Rectal smooth muscle tissue (tissue), 1 donor: ENCODE measurements around the gene TARBP1.

Source experiments
- H3K27ac ChIP-seq: one replicate; pipeline ENCODE4 v1.7.0; 2013; ENCODE audit warnings: low read depth, low read length, inconsistent platforms
- H3K27me3 ChIP-seq: one replicate; pipeline ENCODE4 v1.7.0; 2013; ENCODE audit warnings: low read length; ENCODE audit not compliant: control insufficient read depth, insufficient read depth
- H3K36me3 ChIP-seq: one replicate; pipeline ENCODE4 v1.7.0; 2013; ENCODE audit warnings: low read length; ENCODE audit not compliant: control insufficient read depth, insufficient read depth
- H3K4me1 ChIP-seq: one replicate; pipeline ENCODE4 v1.7.0; 2013; ENCODE audit warnings: low read length; ENCODE audit not compliant: control insufficient read depth, insufficient read depth
- H3K4me3 ChIP-seq: one replicate; pipeline ENCODE4 v1.7.0; 2013; ENCODE audit warnings: low read length
- H3K9ac ChIP-seq: one replicate; pipeline ENCODE4 v1.7.0; 2013; ENCODE audit warnings: low read length

TARBP1 gene

DNA sequence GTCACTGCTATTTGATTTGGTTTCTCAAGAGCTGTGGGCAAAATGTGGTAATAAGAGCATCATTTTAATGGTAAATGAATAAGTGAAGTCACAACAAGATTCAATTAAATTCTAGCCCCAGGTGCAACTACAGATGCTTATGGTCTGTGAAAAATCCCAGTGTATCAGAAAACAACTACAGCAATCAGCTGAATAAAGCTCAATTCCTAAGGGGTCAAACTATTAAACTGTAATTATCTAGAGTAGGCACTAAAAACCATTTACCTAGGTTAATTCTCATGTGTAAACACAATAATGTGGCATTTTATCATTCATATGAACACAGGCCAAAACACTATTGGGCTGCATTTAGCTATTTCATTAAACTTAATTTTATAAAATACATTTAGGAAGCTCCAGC, 9.6 kb downstream of the TARBP1 start:
- H3K4me1 ChIP-seq: no peaks in the 10 kb centered on the region
- no peak overlapping the region for H3K27ac ChIP-seq
- H3K27me3 ChIP-seq: no peaks in the 10 kb centered on the region
- peaks cover 2% of the 10 kb centered on the region for H3K36me3 ChIP-seq
- H3K4me3 ChIP-seq: no peak overlapping the region
- no peak overlapping the region for H3K9ac ChIP-seq

DNA sequence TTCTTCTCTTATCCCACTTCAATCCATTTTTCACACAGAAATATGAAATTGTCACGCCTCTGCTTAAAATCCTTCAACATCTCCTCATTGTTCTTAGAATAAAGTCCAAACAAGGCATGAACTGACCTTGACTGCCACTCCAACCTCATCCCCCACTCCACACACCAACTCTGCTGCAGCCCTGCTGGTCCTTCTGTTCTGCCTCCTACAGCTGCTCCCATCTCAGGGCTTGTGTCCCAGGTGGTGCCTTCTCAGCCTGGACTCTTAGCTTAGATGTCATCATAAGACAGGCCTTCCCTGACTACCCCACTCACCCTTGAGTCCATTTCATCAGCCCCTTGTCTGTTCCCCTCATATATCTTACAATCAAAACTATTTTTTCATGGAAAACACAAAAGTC, 10.4 kb downstream of the TARBP1 start:
- H3K27me3 ChIP-seq: no peaks in the 10 kb centered on the region
- H3K36me3 ChIP-seq: peaks cover 2% of the 10 kb centered on the region
- H3K9ac ChIP-seq: no peak overlapping the region
- no peak overlapping the region for H3K4me3 ChIP-seq
- no peak overlapping the region for H3K27ac ChIP-seq
- no peaks in the 10 kb centered on the region for H3K4me1 ChIP-seq

- Histone ChIP-seq H3K27me3 (no peaks in the 10 kb centered on the region), H3K4me3 (no peak overlapping the region), H3K4me1 (no peaks in the 10 kb centered on the region), H3K27ac (no peak overlapping the region), H3K36me3 (peaks cover 2% of the 10 kb centered on the region), H3K9ac (no peak overlapping the region)
Observed at GRCh38 chr1:234467821-234468220, 11.2 kb downstream of the TARBP1 start.

DNA sequence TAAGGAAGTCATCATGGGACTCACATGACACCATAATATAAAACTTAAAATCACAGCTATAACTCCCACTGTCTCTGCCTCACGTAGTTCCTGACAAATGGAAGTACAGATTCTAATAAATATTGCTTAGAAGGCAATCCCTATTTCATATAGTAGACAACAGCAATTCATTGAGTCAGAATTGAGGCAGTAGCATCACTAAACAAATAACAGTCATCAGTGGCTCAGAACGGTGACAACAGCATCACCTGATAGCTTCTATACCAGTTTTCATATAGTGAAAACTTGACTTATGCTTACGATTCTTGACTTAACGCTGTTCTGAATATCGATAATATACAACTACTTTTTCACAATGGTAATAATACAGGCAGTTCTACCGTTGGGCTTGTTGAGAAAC, 12.0 kb downstream of the TARBP1 start:
- H3K36me3 ChIP-seq: peaks cover 2% of the 10 kb centered on the region
- H3K4me1 ChIP-seq: no peaks in the 10 kb centered on the region

DNA sequence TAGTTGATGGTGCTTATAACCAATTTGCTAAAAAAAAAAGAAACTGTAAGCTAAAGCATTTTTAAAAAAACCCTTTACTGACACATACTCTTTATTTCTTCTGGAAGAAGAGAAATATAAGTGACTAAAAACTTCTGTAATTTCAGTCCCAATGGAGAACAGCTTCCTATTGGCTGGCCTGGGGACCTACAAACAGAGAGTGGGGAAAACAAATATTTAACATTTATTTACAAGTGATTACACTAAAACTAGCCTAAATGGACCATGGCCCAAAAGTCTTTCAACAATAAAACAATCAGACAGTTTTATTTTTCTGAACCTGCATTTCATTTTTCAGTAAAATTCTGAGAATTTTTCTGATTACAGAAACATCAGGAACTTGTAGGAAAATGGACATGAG, 15.2 kb downstream of the TARBP1 start:
- no peak overlapping the region for H3K4me3 ChIP-seq
- no peaks in the 10 kb centered on the region for H3K4me1 ChIP-seq
- H3K27ac ChIP-seq: no peak overlapping the region
- no peak overlapping the region for H3K9ac ChIP-seq
- peaks cover 2% of the 10 kb centered on the region for H3K36me3 ChIP-seq
- H3K27me3 ChIP-seq: no peaks in the 10 kb centered on the region

More for the DNA sequence above, 12.0 kb downstream of the TARBP1 start:
- Histone ChIP-seq H3K4me3 (no peak overlapping the region), H3K27me3 (no peaks in the 10 kb centered on the region), H3K27ac (no peak overlapping the region), H3K9ac (no peak overlapping the region)

DNA sequence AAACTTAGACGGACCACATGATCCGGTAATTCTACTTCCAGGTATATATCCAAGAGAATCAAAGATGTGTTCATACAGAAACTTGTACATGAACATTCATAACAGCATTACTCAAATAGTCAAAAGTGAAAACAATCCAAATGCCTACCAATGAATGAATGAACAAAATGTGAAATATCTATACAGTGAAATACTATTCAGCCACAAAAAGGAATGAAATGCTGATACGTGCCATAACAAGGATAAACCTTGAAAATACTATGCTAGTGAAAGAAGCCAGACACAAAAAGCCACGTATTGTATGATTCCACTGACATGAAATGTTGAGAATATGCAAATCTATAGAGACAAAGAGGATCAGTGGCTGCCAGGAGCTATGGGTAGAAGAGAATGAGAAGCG, 18.3 kb downstream of the TARBP1 start:
- no peak overlapping the region for H3K27ac ChIP-seq
- H3K36me3 ChIP-seq: peaks cover 5% of the 10 kb centered on the region
- H3K27me3 ChIP-seq: no peaks in the 10 kb centered on the region
- H3K9ac ChIP-seq: no peak overlapping the region
- H3K4me1 ChIP-seq: no peaks in the 10 kb centered on the region
- H3K4me3 ChIP-seq: no peak overlapping the region

DNA sequence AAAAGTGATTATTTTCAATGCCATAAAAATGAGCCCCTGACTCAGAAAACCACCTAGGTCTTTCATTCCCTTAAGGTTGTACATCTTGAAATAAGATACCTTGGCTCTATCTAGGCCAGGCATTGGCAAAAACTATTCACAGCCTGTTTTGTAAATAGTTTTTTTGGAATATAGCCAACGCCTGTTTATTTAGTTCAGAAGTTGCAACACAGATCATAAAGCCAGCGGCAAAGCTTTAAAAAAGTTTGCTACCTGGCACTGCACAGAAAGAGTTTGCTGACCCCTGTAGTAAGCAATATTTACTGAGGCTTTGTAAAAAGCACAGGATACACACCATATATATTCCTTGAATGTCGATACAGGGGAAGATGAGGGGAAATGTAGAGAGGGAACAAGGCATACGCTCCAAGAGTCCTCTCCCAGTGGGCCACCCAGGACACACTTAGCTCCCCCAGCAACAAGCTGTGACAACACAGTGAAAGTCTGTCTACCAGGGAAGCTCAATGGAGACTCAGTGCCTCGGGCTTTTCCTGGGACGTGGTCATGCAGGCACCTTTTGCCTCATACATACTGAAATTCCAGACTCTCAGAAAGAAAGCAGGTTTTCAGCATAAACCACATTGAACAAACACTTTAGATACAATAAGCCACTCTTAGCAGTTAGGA, 20.5 kb downstream of the TARBP1 start:
- Histone ChIP-seq H3K36me3 (peaks cover 3% of the 10 kb centered on the region), H3K27ac (no peak overlapping the region), H3K4me3 (no peak overlapping the region), H3K9ac (no peak overlapping the region), H3K27me3 (no peaks in the 10 kb centered on the region), H3K4me1 (no peaks in the 10 kb centered on the region)

GRCh38 chr1:234454926-234455325, 24.1 kb downstream of the TARBP1 start:
- H3K36me3 ChIP-seq: peaks cover 3% of the 10 kb centered on the region

DNA sequence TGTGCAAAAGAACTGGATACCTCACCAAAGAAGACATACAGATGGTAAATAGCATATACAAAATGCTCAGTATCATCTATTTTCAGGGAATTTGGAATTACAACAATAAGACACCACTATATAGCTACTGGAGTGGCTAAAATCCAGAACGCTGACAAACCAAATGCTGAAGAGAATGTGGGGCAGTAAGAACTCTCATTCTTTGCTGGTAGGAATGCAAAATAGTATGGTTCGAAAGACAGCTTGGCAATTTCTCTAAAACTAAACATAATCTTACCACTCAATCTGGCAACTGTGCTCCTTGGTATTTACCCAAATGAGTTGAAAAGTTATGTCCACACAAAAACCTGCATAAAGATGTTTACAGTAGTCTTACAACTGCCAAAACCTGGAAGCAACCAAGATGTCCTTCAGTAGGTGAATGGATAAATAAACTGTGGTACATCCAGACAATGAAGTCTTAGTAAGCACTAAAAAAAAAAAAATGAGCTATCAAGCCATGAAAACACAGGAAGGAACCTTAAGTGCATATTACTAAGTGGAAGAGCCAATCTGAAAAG, 26.5 kb downstream of the TARBP1 start:
- no peaks in the 10 kb centered on the region for H3K4me1 ChIP-seq
- H3K4me3 ChIP-seq: no peak overlapping the region
- H3K9ac ChIP-seq: no peak overlapping the region
- no peak overlapping the region for H3K27ac ChIP-seq
- peaks cover 5% of the 10 kb centered on the region for H3K36me3 ChIP-seq
- H3K27me3 ChIP-seq: no peaks in the 10 kb centered on the region

More at GRCh38 chr1:234454926-234455325, 24.1 kb downstream of the TARBP1 start:
- Histone ChIP-seq H3K27me3 (no peaks in the 10 kb centered on the region), H3K27ac (no peak overlapping the region), H3K4me1 (no peaks in the 10 kb centered on the region), H3K9ac (no peak overlapping the region), H3K4me3 (no peak overlapping the region)

GRCh38 chr1:234440348-234440747, 38.6 kb downstream of the TARBP1 start:
- H3K4me3 ChIP-seq: no peak overlapping the region
- H3K27ac ChIP-seq: no peak overlapping the region
- H3K27me3 ChIP-seq: no peaks in the 10 kb centered on the region
- H3K9ac ChIP-seq: no peak overlapping the region
- peaks cover 13% of the 10 kb centered on the region for H3K36me3 ChIP-seq
- H3K4me1 ChIP-seq: no peaks in the 10 kb centered on the region

DNA sequence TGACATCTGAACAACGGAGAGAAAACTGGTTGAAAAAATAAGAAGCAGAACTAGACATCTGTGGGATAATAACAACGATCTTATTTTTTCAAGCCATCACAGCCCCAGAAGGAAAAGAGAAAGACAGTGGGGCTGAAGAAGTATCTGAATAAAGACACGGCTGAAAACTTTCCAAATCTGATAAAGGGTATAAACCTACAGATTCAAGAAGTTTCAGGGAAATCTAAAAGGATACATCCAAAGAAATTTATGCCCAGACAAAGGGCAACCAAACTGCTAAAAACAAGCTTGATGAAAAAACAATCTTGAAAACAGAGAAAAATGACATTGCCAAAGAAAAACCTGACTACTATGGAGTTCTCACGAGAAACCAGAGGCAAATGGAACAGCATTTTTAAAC, 40.4 kb downstream of the TARBP1 start:
- Histone ChIP-seq H3K27me3 (no peaks in the 10 kb centered on the region), H3K27ac (no peak overlapping the region), H3K36me3 (peaks cover 9% of the 10 kb centered on the region), H3K4me1 (no peaks in the 10 kb centered on the region), H3K9ac (no peak overlapping the region), H3K4me3 (no peak overlapping the region)

DNA sequence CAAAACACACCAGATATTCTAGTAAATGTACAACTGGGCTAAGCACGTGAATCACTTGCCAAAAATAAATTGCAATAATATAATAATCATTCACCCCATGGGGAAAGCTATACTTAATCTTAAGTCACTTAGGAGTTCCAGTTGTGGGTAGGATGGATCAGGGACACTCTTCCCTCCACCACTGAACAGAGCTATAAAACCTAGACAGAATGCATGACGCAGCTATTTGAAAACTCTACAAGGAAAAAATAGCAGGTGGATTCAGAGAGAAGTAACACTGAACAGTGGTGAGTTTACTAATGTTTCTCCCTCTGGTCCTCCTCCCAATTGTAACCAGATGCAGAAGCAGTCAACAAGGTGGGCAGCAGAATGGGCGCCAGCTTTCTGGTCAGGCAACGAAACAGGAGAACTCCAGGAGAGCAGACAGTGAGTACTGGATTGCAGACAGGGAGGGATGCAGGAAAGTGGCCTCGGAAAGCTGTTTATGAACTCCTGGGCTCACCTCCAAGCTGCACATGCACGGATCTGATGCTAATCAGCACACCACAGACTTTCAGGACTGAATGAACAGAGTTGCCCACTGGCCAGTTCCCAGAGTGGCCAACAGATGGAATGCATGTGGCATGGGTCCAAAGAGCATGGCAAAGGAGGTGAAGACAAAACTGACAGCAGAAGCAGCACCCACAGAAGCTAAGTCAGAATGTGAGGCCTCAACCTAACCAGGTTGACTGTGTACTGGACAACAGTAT, 41.4 kb downstream of the TARBP1 start:
- Histone ChIP-seq H3K4me1 (no peaks in the 10 kb centered on the region), H3K9ac (no peak overlapping the region), H3K27ac (no peak overlapping the region), H3K36me3 (peaks cover 9% of the 10 kb centered on the region), H3K27me3 (no peaks in the 10 kb centered on the region), H3K4me3 (no peak overlapping the region)
